Measurements from ENCODE around the gene RFX2. TPM values are rescaled to one million over a fixed set of nuclear protein-coding genes. Genes with fewer than 3 reads are reported as not detected.
"Not testable (repeated sequence)": the region's sequence is repeated elsewhere in the genome, so short reads cannot be mapped to it uniquely, and the experiment has no call there.

Gene RFX2
- total RNA-seq, 1 experiment from 2014 or later, result 3.7 TPM

DNA sequence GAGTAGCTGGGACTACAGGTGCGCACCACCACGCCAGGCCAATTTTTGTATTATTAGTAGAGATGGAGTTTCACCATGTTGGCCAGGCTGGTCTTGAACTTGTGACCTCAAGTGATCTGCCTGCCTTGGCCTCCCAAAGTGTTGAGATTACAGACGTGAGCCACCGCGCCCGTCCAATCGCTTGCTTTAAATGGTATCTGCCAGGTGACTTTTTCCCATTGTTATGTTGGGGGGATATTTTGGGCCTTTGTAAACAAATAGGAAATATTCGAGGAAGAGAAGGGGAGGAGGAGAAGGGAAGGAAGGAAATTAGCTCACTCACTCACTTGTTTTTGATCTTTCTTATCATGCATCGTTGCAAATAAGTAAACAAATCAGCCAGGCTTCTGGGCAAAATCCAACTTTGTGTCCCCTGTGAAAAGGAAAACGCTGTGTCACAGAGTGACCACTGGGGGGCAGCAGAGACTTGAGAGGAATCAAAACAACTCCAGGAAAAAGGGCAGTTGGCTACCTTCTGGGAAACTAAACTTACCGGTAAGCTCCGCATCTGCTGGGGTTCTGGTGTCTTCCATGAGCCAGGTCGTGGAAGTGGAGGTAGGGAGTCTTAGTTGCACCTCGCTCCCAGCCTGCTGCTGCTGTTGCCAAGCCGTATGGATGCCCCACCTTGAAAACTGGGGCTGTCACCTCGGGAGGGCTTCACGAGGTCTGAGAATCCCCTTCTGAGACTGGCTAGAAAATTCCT is 123.1 kb downstream of the RFX2 start:
- Histone ChIP-seq H3T11ph (ENCODE audit: low read length) (no peak overlapping the region), H3K4me2 (ENCODE audit: insufficient read depth, insufficient read length, low read length) (no peak overlapping the region), H2BK5ac (ENCODE audit: insufficient read length, low read length) (no peak overlapping the region), H3K4ac (ENCODE audit: low read depth, low read length) (no peak overlapping the region), H3K56ac (ENCODE audit: insufficient read length, low read depth, low read length) (no peak overlapping the region), H2AFZ (ENCODE audit: low read length) (no peak overlapping the region), H3K27me3 (ENCODE audit: insufficient read depth, low read length) (no peaks in the 10 kb centered on the region), H2BK20ac (ENCODE audit: low read depth, low read length, poor library complexity, severe bottlenecking) (no peak overlapping the region), H3K4me1 (ENCODE audit: insufficient read depth, low read length) (no peaks in the 10 kb centered on the region; the same call in 1 of the 2 replicates), H3K9ac (ENCODE audit: extremely low read depth, insufficient read length, low read length) (no peak overlapping the region), H3K9me3 (ENCODE audit: control insufficient read depth, low read depth, low read length) (no peaks in the 10 kb centered on the region), H3K27ac (ENCODE audit: insufficient read length, low read depth, low read length) (no peak overlapping the region), H4K91ac (ENCODE audit: insufficient read length, low read depth, low read length) (no peak overlapping the region), H2AK5ac (ENCODE audit: insufficient read length, low read length) (no peak overlapping the region), H3K79me1 (ENCODE audit: insufficient read depth, low read depth, low read length, poor library complexity, severe bottlenecking) (no peaks in the 10 kb centered on the region), H3K18ac (ENCODE audit: insufficient read length, low read depth, low read length) (no peak overlapping the region), H2BK12ac (ENCODE audit: insufficient read length, low read depth, low read length) (no peak overlapping the region), H2BK15ac (ENCODE audit: low read depth, low read length) (no peak overlapping the region), H3K23ac (ENCODE audit: insufficient read length, low read depth, low read length) (no peak overlapping the region), H2BK120ac (ENCODE audit: low read depth, low read length, poor library complexity, severe bottlenecking) (no peak overlapping the region), H4K5ac (ENCODE audit: insufficient read length, low read depth, low read length) (no peak overlapping the region), H4K8ac (replicated peaks; ENCODE audit: insufficient read length, low read depth, low read length) (no peak overlapping the region), H4K20me1 (ENCODE audit: control insufficient read depth, insufficient read depth, insufficient read length) (no peaks in the 10 kb centered on the region), H3K79me2 (ENCODE audit: insufficient read depth, low read length) (no peaks in the 10 kb centered on the region), H3K14ac (ENCODE audit: insufficient read depth, low read length) (no peak overlapping the region; the same call in 1 of the 2 replicates), H3K23me2 (ENCODE audit: insufficient read length, low read depth, low read length, poor library complexity, severe bottlenecking) (no peaks in the 10 kb centered on the region)
- TF ChIP-seq, protein P1, sequence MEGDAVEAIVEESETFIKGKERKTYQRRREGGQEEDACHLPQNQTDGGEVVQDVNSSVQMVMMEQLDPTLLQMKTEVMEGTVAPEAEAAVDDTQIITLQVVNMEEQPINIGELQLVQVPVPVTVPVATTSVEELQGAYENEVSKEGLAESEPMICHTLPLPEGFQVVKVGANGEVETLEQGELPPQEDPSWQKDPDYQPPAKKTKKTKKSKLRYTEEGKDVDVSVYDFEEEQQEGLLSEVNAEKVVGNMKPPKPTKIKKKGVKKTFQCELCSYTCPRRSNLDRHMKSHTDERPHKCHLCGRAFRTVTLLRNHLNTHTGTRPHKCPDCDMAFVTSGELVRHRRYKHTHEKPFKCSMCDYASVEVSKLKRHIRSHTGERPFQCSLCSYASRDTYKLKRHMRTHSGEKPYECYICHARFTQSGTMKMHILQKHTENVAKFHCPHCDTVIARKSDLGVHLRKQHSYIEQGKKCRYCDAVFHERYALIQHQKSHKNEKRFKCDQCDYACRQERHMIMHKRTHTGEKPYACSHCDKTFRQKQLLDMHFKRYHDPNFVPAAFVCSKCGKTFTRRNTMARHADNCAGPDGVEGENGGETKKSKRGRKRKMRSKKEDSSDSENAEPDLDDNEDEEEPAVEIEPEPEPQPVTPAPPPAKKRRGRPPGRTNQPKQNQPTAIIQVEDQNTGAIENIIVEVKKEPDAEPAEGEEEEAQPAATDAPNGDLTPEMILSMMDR (conservative IDR thresholded peaks at IDR 0.05), result peak; percentile 90
- no CpG with 5 or more reads among the region's 17 CpGs for WGBS (ENCODE audit: extremely low coverage, insufficient read length, low lambda C conversion rate)
- H3K4me3 Mint-ChIP-seq, result no peak overlapping the region
- H3K27ac Mint-ChIP-seq, result no peak overlapping the region
- peak; percentile 78 for DNase-seq
- H3K9me3 Mint-ChIP-seq, result peaks cover 0 to 2% of the 10 kb centered on the region in 2 experiments; a peak in 2 of 5 replicates
- peaks cover 0 to 2% (median 0%) of the 10 kb centered on the region in 3 experiments; a peak in 2 of 7 replicates for H3K36me3 Mint-ChIP-seq (ENCODE audit: insufficient read depth in 1 of 3, low read depth in 3 of 3)
- H3K4me1 Mint-ChIP-seq, result peaks cover 21 to 25% of the 10 kb centered on the region in 2 experiments
- H3K27me3 Mint-ChIP-seq (ENCODE audit: low read depth), result peaks cover 18% of the 10 kb centered on the region

DNA sequence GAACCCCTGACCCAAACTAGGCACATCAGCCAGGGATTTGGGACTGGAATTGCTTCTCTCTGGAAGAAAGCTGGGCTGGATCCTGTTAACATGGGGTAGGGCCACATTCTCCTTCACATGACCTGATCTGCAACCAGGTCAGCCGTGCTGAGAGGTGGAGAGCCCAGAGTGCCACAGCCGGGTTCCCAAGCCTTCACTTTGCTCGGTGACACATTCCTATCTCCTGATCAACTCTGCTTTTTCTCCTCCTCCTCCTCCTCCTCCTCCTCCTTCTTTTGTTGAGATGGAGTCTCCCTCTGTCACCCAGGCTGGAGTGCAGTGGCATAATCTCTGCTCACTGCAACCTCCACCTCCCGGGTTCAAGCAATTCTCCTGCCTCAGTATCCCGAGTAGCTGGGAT is 124.5 kb downstream of the RFX2 start:
- H2BK120ac ChIP-seq (ENCODE audit: low read depth, low read length, poor library complexity, severe bottlenecking); H3K4ac ChIP-seq (ENCODE audit: low read depth, low read length); H2BK5ac ChIP-seq (ENCODE audit: insufficient read length, low read length); H2AK5ac ChIP-seq (ENCODE audit: insufficient read length, low read length); H3K27ac ChIP-seq (ENCODE audit: insufficient read length, low read depth, low read length); H4K91ac ChIP-seq (ENCODE audit: insufficient read length, low read depth, low read length); H4K8ac ChIP-seq (replicated peaks; ENCODE audit: insufficient read length, low read depth, low read length); H3K4me3 Mint-ChIP-seq; H3K27me3 ChIP-seq (ENCODE audit: insufficient read depth, low read length); H3K9ac ChIP-seq (ENCODE audit: extremely low read depth, insufficient read length, low read length); H2BK20ac ChIP-seq (ENCODE audit: low read depth, low read length, poor library complexity, severe bottlenecking); H4K20me1 ChIP-seq (ENCODE audit: control insufficient read depth, insufficient read depth, insufficient read length); H2BK15ac ChIP-seq (ENCODE audit: low read depth, low read length); H3K23me2 ChIP-seq (ENCODE audit: insufficient read length, low read depth, low read length, poor library complexity, severe bottlenecking); H4K5ac ChIP-seq (ENCODE audit: insufficient read length, low read depth, low read length); H3K23ac ChIP-seq (ENCODE audit: insufficient read length, low read depth, low read length); H3K9me3 Mint-ChIP-seq; H3K36me3 Mint-ChIP-seq (ENCODE audit: insufficient read depth in 1 of 3, low read depth in 3 of 3); H3K56ac ChIP-seq (ENCODE audit: insufficient read length, low read depth, low read length); H3K27ac Mint-ChIP-seq; H3T11ph ChIP-seq (ENCODE audit: low read length); H3K9me3 ChIP-seq (ENCODE audit: control insufficient read depth, low read depth, low read length); H3K4me2 ChIP-seq (ENCODE audit: insufficient read depth, insufficient read length, low read length); H3K4me1 ChIP-seq (ENCODE audit: insufficient read depth, low read length); H3K79me2 ChIP-seq (ENCODE audit: insufficient read depth, low read length); H3K14ac ChIP-seq (ENCODE audit: insufficient read depth, low read length); H3K79me1 ChIP-seq (ENCODE audit: insufficient read depth, low read depth, low read length, poor library complexity, severe bottlenecking); DNase-seq; H2AFZ ChIP-seq (ENCODE audit: low read length): not testable (repeated sequence)
- H3K27me3 Mint-ChIP-seq (ENCODE audit: low read depth), result peaks cover 18% of the 10 kb centered on the region
- H3K18ac ChIP-seq (ENCODE audit: insufficient read length, low read depth, low read length), result peak overlapping the region; percentile 18
- peaks cover 21 to 25% of the 10 kb centered on the region in 2 experiments for H3K4me1 Mint-ChIP-seq
- no CpG with 5 or more reads among the region's 5 CpGs for WGBS (ENCODE audit: extremely low coverage, insufficient read length, low lambda C conversion rate)
- H2BK12ac ChIP-seq (ENCODE audit: insufficient read length, low read depth, low read length), result peak overlapping the region; percentile 25
